ENCODE results near the gene AGBL3.

Gene AGBL3

DNA sequence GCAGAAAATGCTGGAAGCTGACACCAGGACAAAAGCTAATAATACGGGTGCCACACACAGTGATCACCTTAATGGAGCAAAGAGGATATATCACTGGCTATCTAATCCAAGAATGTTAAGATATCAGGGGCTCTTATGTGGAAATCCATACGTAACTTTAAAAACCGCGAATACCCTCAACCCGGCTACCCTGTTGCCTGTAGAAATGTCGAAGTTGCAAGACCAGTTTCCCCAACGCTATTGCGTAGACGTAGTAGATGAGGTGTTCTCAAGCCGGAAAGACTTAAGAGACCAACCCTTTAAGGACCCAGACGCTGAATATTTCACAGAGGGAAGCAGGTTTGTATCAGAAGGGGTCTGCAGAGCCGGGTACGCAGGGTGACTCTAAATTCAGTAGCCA is 192.1 kb downstream of the AGBL3 start:
- no peak overlapping the region for H3K4me3 ChIP-seq (ENCODE audit: low read depth, low read length)
- DNase-seq (ENCODE audit: low read depth): no peak
- TF ChIP-seq, protein P1, sequence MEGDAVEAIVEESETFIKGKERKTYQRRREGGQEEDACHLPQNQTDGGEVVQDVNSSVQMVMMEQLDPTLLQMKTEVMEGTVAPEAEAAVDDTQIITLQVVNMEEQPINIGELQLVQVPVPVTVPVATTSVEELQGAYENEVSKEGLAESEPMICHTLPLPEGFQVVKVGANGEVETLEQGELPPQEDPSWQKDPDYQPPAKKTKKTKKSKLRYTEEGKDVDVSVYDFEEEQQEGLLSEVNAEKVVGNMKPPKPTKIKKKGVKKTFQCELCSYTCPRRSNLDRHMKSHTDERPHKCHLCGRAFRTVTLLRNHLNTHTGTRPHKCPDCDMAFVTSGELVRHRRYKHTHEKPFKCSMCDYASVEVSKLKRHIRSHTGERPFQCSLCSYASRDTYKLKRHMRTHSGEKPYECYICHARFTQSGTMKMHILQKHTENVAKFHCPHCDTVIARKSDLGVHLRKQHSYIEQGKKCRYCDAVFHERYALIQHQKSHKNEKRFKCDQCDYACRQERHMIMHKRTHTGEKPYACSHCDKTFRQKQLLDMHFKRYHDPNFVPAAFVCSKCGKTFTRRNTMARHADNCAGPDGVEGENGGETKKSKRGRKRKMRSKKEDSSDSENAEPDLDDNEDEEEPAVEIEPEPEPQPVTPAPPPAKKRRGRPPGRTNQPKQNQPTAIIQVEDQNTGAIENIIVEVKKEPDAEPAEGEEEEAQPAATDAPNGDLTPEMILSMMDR (IDR thresholded peaks at IDR 0.05; ENCODE audit: low read depth, low read length, missing control alignments): no peak

DNA sequence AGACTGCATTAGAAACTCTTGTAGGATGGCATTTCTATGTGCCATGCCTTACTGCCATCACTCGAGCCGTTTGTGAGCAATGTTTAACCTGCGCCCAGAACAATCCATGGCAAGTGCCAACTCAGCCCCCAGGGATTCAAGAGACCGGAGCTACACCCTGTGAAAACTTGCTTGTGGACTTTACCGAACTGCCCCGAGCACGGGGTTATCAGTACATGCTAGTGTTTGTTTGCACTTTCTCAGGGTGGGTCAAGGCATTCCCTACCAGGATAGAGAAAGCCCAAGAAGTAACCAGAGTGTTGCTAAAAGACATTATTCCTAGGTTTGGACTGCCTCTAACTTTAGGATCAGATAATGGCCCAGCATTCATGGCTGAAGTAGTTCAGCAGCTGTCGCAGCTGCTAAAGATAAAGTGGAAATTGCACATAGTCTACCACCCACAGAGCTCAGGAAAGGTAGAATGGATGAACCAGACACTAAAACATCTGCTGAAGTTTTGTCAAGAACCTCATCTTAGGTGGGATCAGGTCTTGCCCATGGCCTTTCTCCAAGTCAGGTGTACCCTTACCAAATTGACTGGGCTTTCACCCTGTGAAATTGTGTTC is 193.1 kb downstream of the AGBL3 start:
- DNase-seq (ENCODE audit: low read depth): no peak
- H3K4me3 ChIP-seq (ENCODE audit: low read depth, low read length): no peak overlapping the region
- TF ChIP-seq, protein P1 (IDR thresholded peaks at IDR 0.05; ENCODE audit: low read depth, low read length, missing control alignments): no peak

DNA sequence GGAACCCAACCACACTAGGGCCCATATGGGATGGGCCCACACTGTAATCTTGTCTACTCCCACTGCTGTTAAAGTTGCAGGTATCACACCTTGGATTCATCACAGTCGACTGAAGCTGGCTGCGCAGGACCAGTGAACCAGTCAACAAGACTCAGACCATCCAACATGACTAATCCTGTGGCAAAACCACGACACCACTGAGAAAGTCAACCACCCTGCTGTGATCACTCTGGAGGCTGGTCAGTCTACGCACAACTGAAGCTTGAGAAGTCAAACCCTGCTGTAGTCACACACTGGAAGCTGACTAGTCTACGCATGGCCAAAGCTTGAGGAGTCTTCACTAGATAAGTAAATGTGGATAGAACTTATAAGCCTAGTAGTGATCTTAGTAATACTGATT is 193.8 kb downstream of the AGBL3 start:
- TF ChIP-seq, protein P1 (IDR thresholded peaks at IDR 0.05; ENCODE audit: low read depth, low read length, missing control alignments): no peak
- DNase-seq (ENCODE audit: low read depth): no peak
- no peak overlapping the region for H3K4me3 ChIP-seq (ENCODE audit: low read depth, low read length)

DNA sequence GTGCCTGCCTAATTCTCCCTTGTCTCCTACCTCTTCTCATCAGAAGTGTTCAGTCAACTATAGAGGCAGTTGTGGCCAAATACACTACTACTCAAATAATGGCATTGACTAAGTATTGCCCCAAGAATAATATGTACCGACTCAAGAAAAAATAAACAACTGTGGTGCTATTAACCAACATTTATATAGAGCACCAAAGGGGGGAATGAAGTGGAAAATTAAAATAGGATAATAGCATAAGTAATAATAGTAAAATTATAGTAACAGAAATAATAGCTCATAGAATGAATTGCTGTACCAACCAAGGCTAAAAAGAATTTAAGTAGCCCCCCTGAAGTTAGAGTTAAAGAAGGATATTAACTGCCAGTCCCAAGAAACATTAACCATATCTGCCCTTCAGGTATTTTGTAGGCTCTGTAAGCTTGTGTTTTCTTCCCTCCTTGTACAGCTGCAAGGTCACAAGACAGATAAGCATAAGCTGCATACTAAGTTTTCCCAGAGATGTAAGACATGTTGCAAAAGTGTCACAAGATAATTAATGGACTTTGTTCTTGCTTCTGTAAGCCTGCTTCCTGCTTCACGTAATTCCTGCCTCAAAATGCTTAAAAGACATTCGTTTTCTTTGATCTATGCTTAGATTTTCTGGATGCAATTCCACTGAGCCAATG is 195.1 kb downstream of the AGBL3 start:
- TF ChIP-seq, protein P1 (IDR thresholded peaks at IDR 0.05; ENCODE audit: low read depth, low read length, missing control alignments): no peak
- DNase-seq (ENCODE audit: low read depth): no peak
- no peak overlapping the region for H3K4me3 ChIP-seq (ENCODE audit: low read depth, low read length)

DNA sequence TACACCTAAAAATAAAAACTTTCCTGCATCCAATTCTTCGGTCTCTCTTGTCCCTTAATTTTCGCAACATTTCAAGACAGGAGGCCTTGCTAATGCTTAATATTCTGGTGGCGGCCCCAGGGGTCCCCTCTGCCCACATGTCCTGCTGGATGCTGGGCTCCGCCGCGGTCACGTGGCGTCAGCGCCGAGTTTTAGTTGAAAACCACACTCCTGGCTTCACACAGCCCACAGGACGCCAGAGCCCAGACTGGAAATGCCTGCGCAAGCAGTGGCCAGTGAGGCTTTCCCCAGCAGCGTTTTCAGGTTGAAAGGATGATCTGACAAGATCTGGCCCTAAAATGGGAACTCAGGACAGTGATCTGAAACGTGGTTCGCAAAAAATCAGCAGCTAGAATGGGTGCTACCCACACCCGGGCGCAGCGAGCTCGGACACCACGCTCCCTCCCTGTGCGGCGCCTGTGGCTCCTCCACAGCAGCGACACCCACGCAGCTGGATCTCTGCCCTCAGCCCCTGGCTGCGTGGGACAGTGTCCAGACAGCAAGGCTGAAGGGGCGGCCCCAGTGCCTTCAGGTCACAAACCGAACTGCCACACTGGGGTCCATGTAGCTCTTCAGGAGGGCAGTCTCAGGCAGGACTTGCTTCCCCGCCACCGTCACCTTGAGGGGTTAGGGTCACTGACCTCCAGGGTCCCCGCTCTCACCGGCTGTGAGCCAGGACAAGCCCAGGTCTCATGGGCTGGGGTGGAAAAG is 195.8 kb downstream of the AGBL3 start:
- TF ChIP-seq, protein P1 (IDR thresholded peaks at IDR 0.05; ENCODE audit: low read depth, low read length, missing control alignments): no peak
- no peak for DNase-seq (ENCODE audit: low read depth)
- no peak overlapping the region for H3K4me3 ChIP-seq (ENCODE audit: low read depth, low read length)

DNA sequence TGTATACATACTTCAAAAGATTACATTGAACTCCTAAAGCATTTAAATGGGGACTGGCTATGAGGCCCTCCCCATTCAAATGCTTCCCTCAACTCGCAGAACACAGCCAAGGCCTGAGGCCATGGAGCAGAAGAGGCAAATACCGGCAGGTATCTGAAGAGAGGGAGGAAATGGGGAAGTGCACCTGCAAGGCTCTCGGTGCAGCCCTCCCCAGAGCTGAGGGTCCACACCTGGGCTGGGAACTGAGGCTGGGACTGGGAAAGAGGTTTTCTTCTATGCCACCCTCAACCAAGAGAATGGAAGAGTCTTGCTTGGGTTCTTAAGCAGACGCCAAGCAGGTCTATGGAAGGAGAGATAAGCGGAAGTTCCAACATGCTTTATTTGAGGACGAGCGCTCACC is 197.2 kb downstream of the AGBL3 start:
- TF ChIP-seq, protein P1 (IDR thresholded peaks at IDR 0.05; ENCODE audit: low read depth, low read length, missing control alignments): no peak
- H3K4me3 ChIP-seq (ENCODE audit: low read depth, low read length): no peak overlapping the region
- no peak for DNase-seq (ENCODE audit: low read depth)

Measured in GM12864 (cell line).